Adrenal gland (tissue), 12 donors: Measurements from ENCODE around the gene ARHGAP25. TPM values are rescaled to one million over a fixed set of nuclear protein-coding genes. Genes with fewer than 3 reads are reported as not detected.

Source experiments
- DNase-seq, 7 donors: peaks; one replicate each; pipeline ENCODE4 v3.0.0-alpha.2; 2019 to 2020
- H3K27ac ChIP-seq, 5 donors: fragments of 200-600 bp; sonication (generic) in 4 of 5; 1 replicate in 3 of 5; 2 replicates in 2 of 5; pipeline versions ENCODE4 v1.5.1 to v1.8.0; 2016 to 2020; ENCODE audit warnings: mild to moderate bottlenecking in 1 of 5
- H3K27me3 ChIP-seq: fragments of 200-600 bp; 2 replicates; pipeline ENCODE4 v1.8.0; 2021
- H3K36me3 ChIP-seq, 2 donors: fragments of 200-600 bp; replicated peaks in 1 of 2; 1 replicate in 1 of 2; 2 replicates in 1 of 2; pipeline versions ENCODE4 v1.5.1 to v1.8.0; 2018 to 2022
- H3K4me1 ChIP-seq, 2 donors: fragments of 200-600 bp; replicated peaks in 1 of 2; 1 replicate in 1 of 2; 2 replicates in 1 of 2; pipeline versions ENCODE4 v1.5.1 to v1.8.0; 2018 to 2021
- H3K4me3 ChIP-seq, 4 donors: fragments of 200-600 bp; sonication (generic) in 3 of 4; one replicate each; pipeline ENCODE4 v1.5.1; 2016 to 2018
- H3K9me3 ChIP-seq, 3 donors: fragments of 200-600 bp; sonication (generic) in 1 of 3; replicated peaks in 1 of 3; 1 replicate in 2 of 3; 2 replicates in 1 of 3; pipeline versions ENCODE4 v1.5.1 to v1.8.0; 2016 to 2021
- POLR2A ChIP-seq, 2 donors: fragments of 450-650 bp; IDR thresholded peaks; one replicate each; pipeline ENCODE4 v1.6.1; 2017; ENCODE audit warnings: antibody characterized with exemption in 2 of 2, mild to moderate bottlenecking in 2 of 2, moderate library complexity in 1 of 2
- WGBS, 4 donors: extraction: QIAGEN DNeasy Blood & Tissue Kit in 2 of 4; methylation state at CpG; one replicate each; pipeline versions ENCODE4 v1.1.5 to v1.1.7; 2013 to 2017; 5-methylcytosine and 5-hydroxymethylcytosine counted together
- intact Hi-C, 2 donors: fragments of 100-400 bp; cut with DNase I; formaldehyde crosslinking; loops; one replicate each; pipeline versions ENCODE4 v1.14.1 to v1.15.0; 2022 to 2023
- polyA plus RNA-seq, 3 donors: library from polyadenylated mRNA; stranded (reverse); fragments of 200-250 nt in 2 of 3; fragments of 350-450 nt in 1 of 3; fragmentation: Illumina TruSeq in 1 of 3; extraction: RNeasy Lipid Tissue Mini Kit (QIAGEN cat#74804) in 1 of 3; gene quantifications; one replicate each; pipeline ENCODE4 v1.2.3, GENCODE V29; 2013 to 2014
- total RNA-seq, 9 donors: library from RNA; depleted of rRNA in 4 of 9; stranded (reverse); fragments of >200 nt in 4 of 9; fragments of 120-200 nt in 1 of 9; fragmentation: NEBNext Ultra II Directional in 1 of 9; extraction: Animal tissue kit (Norgen Biotek cat#: 25700) in 1 of 9; gene quantifications; one replicate each; pipeline versions ENCODE4 v1.1.0 to v1.2.4, GENCODE V29; 2013 to 2023
- TF ChIP-seq, protein P1 (sequence below), 6 experiments: fragments of 450-650 bp in 4 of 6; fragments of 200-600 bp in 2 of 6; sonication (generic) in 1 of 6; IDR thresholded peaks; 1 replicate in 5 of 6; 2 replicates in 1 of 6; pipeline versions ENCODE4 v1.5.1 to v1.8.0; 2016 to 2021; ENCODE audit warnings: antibody characterized with exemption in 6 of 6, mild to moderate bottlenecking in 2 of 6, moderate library complexity in 1 of 6
- donor health status: healthy with polysubstance abuse.
- donor health status: Bipolar disorder and iron deficiency.
- donor health status: DM: yes; HTN: yes; CAD: no.
- donor health status: DM: no; HTN: no; CAD: no.
- donor health status: DM: no; HTN: no; CAD: no.
- donor health status: DM: yes; HTN: yes; CAD: no.

ARHGAP25 gene
- total and polyA plus RNA-seq, 12 donors: 5.5 to 17.6 (median 10.6) TPM

DNA sequence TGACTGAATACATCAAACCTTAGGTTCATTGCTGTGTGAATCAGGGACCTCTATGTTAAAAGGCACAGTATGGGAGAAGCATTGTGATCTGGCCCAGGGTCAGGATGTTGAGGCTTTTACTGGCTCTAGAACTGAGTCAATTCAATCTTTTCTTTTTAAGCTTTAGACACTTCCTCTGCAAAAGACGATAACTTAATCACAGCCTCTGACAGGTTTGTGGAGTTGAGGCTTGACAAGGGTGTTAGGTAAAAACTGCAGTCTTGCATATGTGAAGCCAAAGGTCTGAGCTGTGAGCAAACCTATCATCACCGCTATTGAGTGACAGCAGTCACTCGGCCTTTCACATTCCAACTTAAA is 17.3 kb upstream of the ARHGAP25 start:
- intact Hi-C loops: loop anchor here in 1 of 2 donors (10.0 kb wide), 1 partner anchor 252 kb away; the partner anchor contains the start of genes APLF and FBXO48
- Histone ChIP-seq H3K27ac (no peak overlapping the region), H3K4me1 (peaks cover 0 to 7% of the 10 kb centered on the region in 2 donors), H3K9me3 (no peaks in the 10 kb centered on the region), H3K4me3 (no peak overlapping the region), H3K27me3 (no peaks in the 10 kb centered on the region), H3K36me3 (no peaks in the 10 kb centered on the region)
- DNase-seq: no peak
- WGBS, 4 donors: 73 to 83% (median 81%) methylated on average over 3 of the region's 3 CpGs
- TF ChIP-seq POLR2A (IDR thresholded peaks at IDR 0.05): no peak
- TF ChIP-seq, protein P1, sequence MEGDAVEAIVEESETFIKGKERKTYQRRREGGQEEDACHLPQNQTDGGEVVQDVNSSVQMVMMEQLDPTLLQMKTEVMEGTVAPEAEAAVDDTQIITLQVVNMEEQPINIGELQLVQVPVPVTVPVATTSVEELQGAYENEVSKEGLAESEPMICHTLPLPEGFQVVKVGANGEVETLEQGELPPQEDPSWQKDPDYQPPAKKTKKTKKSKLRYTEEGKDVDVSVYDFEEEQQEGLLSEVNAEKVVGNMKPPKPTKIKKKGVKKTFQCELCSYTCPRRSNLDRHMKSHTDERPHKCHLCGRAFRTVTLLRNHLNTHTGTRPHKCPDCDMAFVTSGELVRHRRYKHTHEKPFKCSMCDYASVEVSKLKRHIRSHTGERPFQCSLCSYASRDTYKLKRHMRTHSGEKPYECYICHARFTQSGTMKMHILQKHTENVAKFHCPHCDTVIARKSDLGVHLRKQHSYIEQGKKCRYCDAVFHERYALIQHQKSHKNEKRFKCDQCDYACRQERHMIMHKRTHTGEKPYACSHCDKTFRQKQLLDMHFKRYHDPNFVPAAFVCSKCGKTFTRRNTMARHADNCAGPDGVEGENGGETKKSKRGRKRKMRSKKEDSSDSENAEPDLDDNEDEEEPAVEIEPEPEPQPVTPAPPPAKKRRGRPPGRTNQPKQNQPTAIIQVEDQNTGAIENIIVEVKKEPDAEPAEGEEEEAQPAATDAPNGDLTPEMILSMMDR (IDR thresholded peaks at IDR 0.05): no peak

DNA sequence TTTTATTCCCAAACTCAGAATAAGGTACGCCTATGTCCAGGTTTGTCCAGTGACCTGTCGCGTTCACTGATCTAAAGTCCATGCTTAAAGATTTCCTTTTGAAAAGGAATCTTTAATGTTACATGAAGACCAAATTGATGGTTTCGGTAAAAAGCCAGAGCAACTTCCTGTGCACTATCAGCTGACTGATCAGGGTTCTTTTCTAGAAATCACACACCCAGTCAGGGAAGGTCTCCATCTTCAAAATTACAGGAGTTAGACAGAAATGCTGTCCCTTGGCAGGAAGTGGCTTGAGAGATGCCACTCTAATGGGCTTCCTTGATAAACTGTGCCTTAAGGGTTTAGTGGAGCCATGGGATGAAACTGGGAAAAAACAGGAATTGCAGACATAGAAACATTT is 14.7 kb upstream of the ARHGAP25 start:
- Histone ChIP-seq H3K9me3 (no peaks in the 10 kb centered on the region), H3K27me3 (no peaks in the 10 kb centered on the region), H3K4me1 (peaks cover 0 to 7% of the 10 kb centered on the region in 2 donors), H3K4me3 (no peak overlapping the region), H3K36me3 (no peaks in the 10 kb centered on the region), H3K27ac (no peak overlapping the region)
- DNase-seq: no peak
- intact Hi-C loops: loop anchor here in 1 of 2 donors (10.0 kb wide), 1 partner anchor 255 kb away; the partner anchor contains the start of genes APLF and FBXO48
- 84 to 89% (median 88%) methylated on average over 4 of the region's 4 CpGs for WGBS, 4 donors
- TF ChIP-seq POLR2A (IDR thresholded peaks at IDR 0.05): no peak
- TF ChIP-seq, protein P1 (IDR thresholded peaks at IDR 0.05): no peak

DNA sequence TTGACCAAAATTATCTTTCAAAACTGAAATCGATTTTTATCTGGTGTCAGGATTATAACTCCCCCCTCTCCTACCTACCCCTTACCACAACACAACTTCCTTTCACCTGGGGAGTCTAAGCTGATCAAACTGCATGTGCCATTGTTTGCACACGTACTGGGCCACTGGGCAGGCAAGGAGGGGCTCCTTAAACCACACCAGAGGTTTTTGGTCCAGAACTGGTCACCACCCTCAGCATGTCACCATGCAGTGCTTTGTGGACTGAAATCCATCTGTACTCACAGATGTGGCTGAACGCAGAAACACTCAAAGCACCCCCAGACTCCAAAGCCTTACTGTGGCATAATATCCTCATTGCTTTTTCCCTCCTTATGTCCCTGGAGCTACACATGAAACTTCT is 13.9 kb upstream of the ARHGAP25 start:
- intact Hi-C loops: no loop called here
- Histone ChIP-seq H3K27ac (no peak overlapping the region), H3K27me3 (no peaks in the 10 kb centered on the region), H3K36me3 (no peaks in the 10 kb centered on the region), H3K4me3 (no peak overlapping the region), H3K4me1 (peaks cover 0 to 1% of the 10 kb centered on the region in 2 donors), H3K9me3 (no peaks in the 10 kb centered on the region)
- TF ChIP-seq, protein P1 (IDR thresholded peaks at IDR 0.05): no peak
- TF ChIP-seq POLR2A (IDR thresholded peaks at IDR 0.05): no peak
- WGBS, 4 donors: 50 to 72% (median 67%) methylated on average over 3 of the region's 3 CpGs
- DNase-seq: no peak

DNA sequence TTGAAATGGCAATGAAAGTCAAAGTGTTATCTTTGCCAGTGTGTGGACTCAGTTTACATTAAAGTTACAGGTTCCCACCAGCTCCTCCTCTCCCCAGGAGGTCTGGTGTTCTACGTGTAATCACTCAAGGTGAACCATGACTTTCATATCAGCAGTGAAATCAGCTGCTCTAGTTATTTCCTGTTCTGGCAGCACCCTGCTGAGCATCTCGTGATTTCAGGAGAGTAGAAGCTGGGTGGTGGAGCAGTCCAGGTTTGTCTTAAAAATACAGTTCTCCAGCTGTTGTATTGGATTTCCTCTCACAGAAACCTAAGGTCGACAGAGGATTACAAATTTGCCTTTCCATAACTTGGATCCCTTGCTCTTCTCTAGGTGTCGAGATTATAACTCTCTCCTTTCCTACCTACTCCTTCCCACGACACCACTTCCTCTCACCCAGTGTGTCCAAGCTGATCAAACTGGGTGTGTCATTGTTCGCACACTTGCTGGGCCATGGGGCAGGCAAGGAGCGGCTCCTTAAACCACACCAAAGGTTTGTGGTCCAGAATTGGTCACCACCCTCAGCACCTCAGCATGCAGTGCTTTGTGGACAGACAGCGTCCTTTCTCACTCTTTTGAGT is 13.0 kb upstream of the ARHGAP25 start:
- Histone ChIP-seq H3K27ac (no peak overlapping the region), H3K27me3 (no peaks in the 10 kb centered on the region), H3K9me3 (no peaks in the 10 kb centered on the region), H3K4me3 (no peak overlapping the region), H3K36me3 (no peaks in the 10 kb centered on the region), H3K4me1 (no peaks in the 10 kb centered on the region)
- 63 to 69% (median 64%) methylated on average over 8 of the region's 8 CpGs for WGBS, 4 donors
- intact Hi-C loops: no loop called here
- TF ChIP-seq POLR2A (IDR thresholded peaks at IDR 0.05): no peak
- TF ChIP-seq, protein P1 (IDR thresholded peaks at IDR 0.05): no peak
- DNase-seq: no peak
